GM21723 (cell line): Measurements from ENCODE around the gene TAF8.
A peak's percentile ranks its signal among the peaks of the same experiment; 100 is the strongest.

Experiments used
- ATAC-seq: cut with Tn5 transposase; IDR thresholded peaks from one replicate; pipeline ENCODE4 v1.9.1; 2021; ENCODE audit warnings: mild to moderate bottlenecking, moderate library complexity; ENCODE audit not compliant: unreplicated experiment

TAF8 gene

GRCh38 chr6:42095094-42095493, 44.8 kb downstream of the TAF8 start:
- no peak for ATAC-seq

GRCh38 chr6:42095776-42096541, 45.6 kb downstream of the TAF8 start:
- no peak for ATAC-seq

- no peak for ATAC-seq
These were observed 49.2 kb downstream of the TAF8 start for GRCh38 chr6:42099340-42100028.

- no peak for ATAC-seq
These were observed 49.9 kb downstream of the TAF8 start for GRCh38 chr6:42100029-42100901.

- no peak for ATAC-seq
These were observed 50.9 kb downstream of the TAF8 start for GRCh38 chr6:42101186-42101657.

- ATAC-seq: no peak
These were observed 52.9 kb downstream of the TAF8 start for GRCh38 chr6:42103216-42103615.

- no peak for ATAC-seq
These were observed 53.4 kb downstream of the TAF8 start for GRCh38 chr6:42103753-42104094.

- ATAC-seq: peak; percentile 84
These were observed 53.9 kb downstream of the TAF8 start for GRCh38 chr6:42104095-42104803.

GRCh38 chr6:42104804-42105125, 54.4 kb downstream of the TAF8 start:
- ATAC-seq: no peak

- no peak for ATAC-seq
These were observed 54.9 kb downstream of the TAF8 start for GRCh38 chr6:42105156-42105648.

- ATAC-seq: no peak
These were observed 55.4 kb downstream of the TAF8 start for GRCh38 chr6:42105709-42106108.

GRCh38 chr6:42106112-42107023, 56.0 kb downstream of the TAF8 start:
- no peak for ATAC-seq

- no peak for ATAC-seq
These were observed 57.7 kb downstream of the TAF8 start for GRCh38 chr6:42108071-42108470.

GRCh38 chr6:42110683-42111082, 60.4 kb downstream of the TAF8 start:
- no peak for ATAC-seq

GRCh38 chr6:42112351-42112750, 62.0 kb downstream of the TAF8 start:
- no peak for ATAC-seq

GRCh38 chr6:42113936-42114636, 63.8 kb downstream of the TAF8 start:
- ATAC-seq: no peak

GRCh38 chr6:42117843-42118161, 67.5 kb downstream of the TAF8 start:
- ATAC-seq: no peak

- no peak for ATAC-seq
These were observed 68.1 kb downstream of the TAF8 start for GRCh38 chr6:42118162-42119001.
